SU-DHL-6 (cell line): ENCODE results near the gene EFNA5.

Source experiments
- H2AFZ ChIP-seq: fragments of 200-600 bp; sonication (generic); 2 replicates; pipeline ENCODE4 v1.6.1; 2014; ENCODE audit warnings: low read depth, mild to moderate bottlenecking, moderate library complexity, mixed read lengths, antibody characterized with exemption, low read length; ENCODE audit not compliant: severe bottlenecking
- H3F3A ChIP-seq: fragments of 200-600 bp; shearing (Covaris generic); 2 replicates; pipeline ENCODE4 v1.6.0; 2016; ENCODE audit warnings: antibody characterized with exemption, mild to moderate bottlenecking; ENCODE audit not compliant: insufficient read depth
- H3K27ac ChIP-seq: fragments of 200-600 bp; sonication (generic); 2 replicates; pipeline ENCODE4 v1.5.1; 2016; ENCODE audit warnings: low read depth, mild to moderate bottlenecking, low read length, moderate library complexity, mixed read lengths
- H3K27me3 ChIP-seq: fragments of 200-600 bp; sonication (generic), shearing (Covaris generic); 2 replicates; pipeline ENCODE4 v1.6.0; 2014; ENCODE audit warnings: mild to moderate bottlenecking, low read length
- H3K36me3 ChIP-seq: fragments of 200-600 bp; sonication (generic); 2 replicates; pipeline ENCODE4 v1.6.1; 2014; ENCODE audit warnings: mild to moderate bottlenecking, low read length, mixed read lengths
- H3K4me2 ChIP-seq: fragments of 300-600, 200-600 bp; shearing (Covaris generic), sonication (generic); 2 replicates; pipeline ENCODE4 v1.6.0; 2014; ENCODE audit warnings: low read length, low read depth, mild to moderate bottlenecking; ENCODE audit not compliant: poor library complexity, severe bottlenecking
- H3K4me3 ChIP-seq: fragments of 200-600 bp; sonication (generic); 2 replicates; pipeline ENCODE4 v1.5.1; 2014; ENCODE audit warnings: antibody characterized with exemption, low read length, mild to moderate bottlenecking, mixed read lengths; ENCODE audit not compliant: insufficient read depth, poor library complexity, severe bottlenecking
- H3K79me2 ChIP-seq: fragments of 200-600 bp; sonication (generic); 2 replicates; pipeline ENCODE4 v1.6.1; 2014; ENCODE audit warnings: mild to moderate bottlenecking, low read length, moderate library complexity; ENCODE audit not compliant: insufficient read depth
- H3K9ac ChIP-seq: fragments of 200-600 bp; sonication (generic); 2 replicates; pipeline ENCODE4 v1.7.0; 2014; ENCODE audit warnings: mild to moderate bottlenecking, low read length
- H3K9me2 ChIP-seq: fragments of 200-600 bp; sonication (generic); replicated peaks from 2 replicates; pipeline ENCODE4 v1.6.1; 2014; ENCODE audit warnings: low read length; ENCODE audit not compliant: insufficient read depth
- H3K9me3 ChIP-seq: fragments of 200-600 bp; sonication (generic); 2 replicates; pipeline ENCODE4 v1.6.1; 2014; ENCODE audit warnings: low read length, mixed read lengths; ENCODE audit not compliant: insufficient read depth
- H4K20me1 ChIP-seq: fragments of 200-600 bp; sonication (generic); 2 replicates; pipeline ENCODE4 v1.6.1; 2014; ENCODE audit warnings: low read depth, mild to moderate bottlenecking, antibody characterized with exemption, low read length, moderate library complexity, mixed read lengths
- EZH2phosphoT487 ChIP-seq: fragments of 200-600 bp; sonication (generic), shearing (Covaris generic); conservative IDR thresholded peaks from 2 replicates; pipeline ENCODE4 v1.6.1; 2018; ENCODE audit warnings: mild to moderate bottlenecking, antibody characterized with exemption, low read length, moderate library complexity, mixed read lengths
- TF ChIP-seq, protein P1 (sequence below): fragments of 200-600 bp; sonication (generic); IDR thresholded peaks from one replicate; pipeline ENCODE4 v1.5.1; 2017; ENCODE audit warnings: antibody characterized with exemption, mild to moderate bottlenecking, low read length, moderate library complexity; ENCODE audit not compliant: insufficient read depth, poor library complexity, severe bottlenecking

Gene EFNA5

DNA sequence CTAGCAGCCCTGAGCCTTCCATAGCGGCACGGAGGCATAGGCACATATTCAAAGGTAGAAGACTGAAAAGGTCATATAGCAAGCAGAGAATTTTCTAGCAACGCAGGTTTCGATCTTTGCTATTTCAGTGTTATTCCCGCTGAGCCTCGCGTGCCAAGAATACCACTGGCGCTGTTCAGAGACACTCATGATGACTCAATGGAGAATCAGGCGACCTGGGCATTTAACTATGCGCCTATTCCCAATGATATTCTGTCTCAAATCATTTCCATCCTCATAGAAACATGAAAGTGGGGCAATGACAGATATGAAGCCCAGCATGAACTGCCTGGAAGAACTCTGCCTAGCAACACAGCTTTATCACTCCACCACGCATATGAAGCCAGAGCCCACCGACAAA, 59.9 kb downstream of the EFNA5 start:
- H3K9ac ChIP-seq = no peak overlapping the region
- no peaks in the 10 kb centered on the region for H3K9me2 ChIP-seq
- no peak overlapping the region for H3K27ac ChIP-seq
- no peaks in the 10 kb centered on the region for H3K79me2 ChIP-seq
- no peaks in the 10 kb centered on the region for H3F3A ChIP-seq
- H4K20me1 ChIP-seq = no peaks in the 10 kb centered on the region
- no peak overlapping the region for H3K4me3 ChIP-seq
- H3K27me3 ChIP-seq = no peaks in the 10 kb centered on the region
- no peaks in the 10 kb centered on the region for H3K36me3 ChIP-seq
- H3K9me3 ChIP-seq = no peaks in the 10 kb centered on the region
- TF ChIP-seq, protein P1, sequence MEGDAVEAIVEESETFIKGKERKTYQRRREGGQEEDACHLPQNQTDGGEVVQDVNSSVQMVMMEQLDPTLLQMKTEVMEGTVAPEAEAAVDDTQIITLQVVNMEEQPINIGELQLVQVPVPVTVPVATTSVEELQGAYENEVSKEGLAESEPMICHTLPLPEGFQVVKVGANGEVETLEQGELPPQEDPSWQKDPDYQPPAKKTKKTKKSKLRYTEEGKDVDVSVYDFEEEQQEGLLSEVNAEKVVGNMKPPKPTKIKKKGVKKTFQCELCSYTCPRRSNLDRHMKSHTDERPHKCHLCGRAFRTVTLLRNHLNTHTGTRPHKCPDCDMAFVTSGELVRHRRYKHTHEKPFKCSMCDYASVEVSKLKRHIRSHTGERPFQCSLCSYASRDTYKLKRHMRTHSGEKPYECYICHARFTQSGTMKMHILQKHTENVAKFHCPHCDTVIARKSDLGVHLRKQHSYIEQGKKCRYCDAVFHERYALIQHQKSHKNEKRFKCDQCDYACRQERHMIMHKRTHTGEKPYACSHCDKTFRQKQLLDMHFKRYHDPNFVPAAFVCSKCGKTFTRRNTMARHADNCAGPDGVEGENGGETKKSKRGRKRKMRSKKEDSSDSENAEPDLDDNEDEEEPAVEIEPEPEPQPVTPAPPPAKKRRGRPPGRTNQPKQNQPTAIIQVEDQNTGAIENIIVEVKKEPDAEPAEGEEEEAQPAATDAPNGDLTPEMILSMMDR = no peak
- no peak for TF ChIP-seq EZH2phosphoT487
- no peak overlapping the region for H2AFZ ChIP-seq
- no peak overlapping the region for H3K4me2 ChIP-seq

DNA sequence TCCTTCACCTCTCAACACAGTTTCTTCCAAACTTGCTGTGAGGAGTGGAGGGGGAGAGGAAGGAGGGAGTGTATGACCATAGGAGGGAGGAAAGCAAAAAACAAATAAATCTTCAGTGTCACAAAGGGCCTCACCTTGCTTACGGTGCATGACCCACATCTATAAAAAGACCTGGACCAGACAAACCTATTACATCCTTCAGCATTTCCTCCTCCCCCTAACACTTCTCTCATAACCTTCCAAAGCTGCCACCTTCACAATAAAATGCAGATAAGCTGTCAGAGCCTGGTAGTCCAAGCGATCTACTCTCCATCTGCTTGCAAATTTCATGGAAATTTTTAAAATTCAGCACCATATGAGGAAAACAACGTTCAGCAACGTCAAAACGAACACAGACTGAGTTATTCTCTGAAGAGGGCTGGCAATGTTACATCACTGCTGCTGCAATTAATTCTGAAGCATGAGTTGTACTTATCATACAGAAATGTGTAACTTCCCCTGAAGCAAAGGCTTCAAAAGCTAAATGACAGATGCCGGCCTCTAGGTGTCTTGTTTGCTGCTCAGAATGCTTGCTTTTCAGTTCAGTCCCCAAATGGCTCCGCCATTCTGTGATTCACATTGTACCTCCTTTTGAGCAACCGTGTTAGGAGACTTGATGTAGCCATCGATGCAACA, 62.9 kb downstream of the EFNA5 start:
- no peaks in the 10 kb centered on the region for H3K79me2 ChIP-seq
- H2AFZ ChIP-seq = no peak overlapping the region
- TF ChIP-seq EZH2phosphoT487 = no peak
- TF ChIP-seq, protein P1 = no peak
- H3F3A ChIP-seq = no peaks in the 10 kb centered on the region
- no peaks in the 10 kb centered on the region for H3K9me3 ChIP-seq
- no peaks in the 10 kb centered on the region for H4K20me1 ChIP-seq
- H3K36me3 ChIP-seq = no peaks in the 10 kb centered on the region
- H3K4me3 ChIP-seq = no peak overlapping the region
- H3K9ac ChIP-seq = no peak overlapping the region
- no peaks in the 10 kb centered on the region for H3K9me2 ChIP-seq
- no peaks in the 10 kb centered on the region for H3K27me3 ChIP-seq
- H3K27ac ChIP-seq = no peak overlapping the region
- H3K4me2 ChIP-seq = no peak overlapping the region

DNA sequence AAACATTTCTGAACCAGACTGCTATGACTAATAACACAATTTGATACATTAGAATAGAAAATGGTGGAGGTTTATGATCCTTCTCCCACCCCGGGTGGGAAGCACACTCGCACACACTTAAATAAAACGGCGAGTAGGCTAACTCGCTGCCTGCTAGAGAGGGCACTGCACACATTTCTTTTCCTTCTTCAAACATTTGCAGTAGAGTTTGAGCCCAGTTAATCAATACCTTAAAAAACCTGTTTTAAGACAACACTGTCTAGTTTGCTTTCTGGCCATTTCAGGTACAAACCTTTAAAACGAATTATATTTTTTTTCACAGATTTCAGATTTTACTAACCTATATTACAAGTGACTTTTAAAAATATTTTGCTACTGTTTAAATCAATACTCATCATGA, 63.5 kb downstream of the EFNA5 start:
- H3K36me3 ChIP-seq = no peaks in the 10 kb centered on the region
- no peaks in the 10 kb centered on the region for H3K27me3 ChIP-seq
- H3K4me3 ChIP-seq = no peak overlapping the region
- H3F3A ChIP-seq = no peaks in the 10 kb centered on the region
- H3K9me3 ChIP-seq = no peaks in the 10 kb centered on the region
- H3K4me2 ChIP-seq = no peak overlapping the region
- no peak overlapping the region for H2AFZ ChIP-seq
- H3K27ac ChIP-seq = no peak overlapping the region
- no peaks in the 10 kb centered on the region for H3K9me2 ChIP-seq
- no peaks in the 10 kb centered on the region for H4K20me1 ChIP-seq
- TF ChIP-seq, protein P1 = no peak
- TF ChIP-seq EZH2phosphoT487 = no peak
- no peak overlapping the region for H3K9ac ChIP-seq
- no peaks in the 10 kb centered on the region for H3K79me2 ChIP-seq
